HepG2 (cell line): ENCODE measurements around the gene BTBD1. TPM values are rescaled to one million over a fixed set of nuclear protein-coding genes. Genes with fewer than 3 reads are reported as not detected.

Experiments used
- DR1 ChIP-seq: sonication (generic); formaldehyde crosslinking; IDR thresholded peaks from 2 replicates; pipeline ENCODE4 v1.8.0; 2021; ENCODE audit warnings: mild to moderate bottlenecking, missing genetic modification reagents, inconsistent platforms
- DRAP1 ChIP-seq: IDR thresholded peaks from 2 replicates; pipeline ENCODE4 v1.6.1; 2016; ENCODE audit warnings: missing genetic modification reagents, missing compliant biosample characterization
- ELF1 ChIP-seq: sonication (generic); formaldehyde crosslinking; IDR thresholded peaks from 2 replicates; pipeline ENCODE4 v1.4.0; 2020; ENCODE audit warnings: missing genetic modification reagents
- FOSL2 ChIP-seq: sonication (generic); formaldehyde crosslinking; IDR thresholded peaks from 2 replicates; pipeline ENCODE4 v1.4.0; 2020; ENCODE audit warnings: missing genetic modification reagents
- HOXA7 ChIP-seq: sonication (generic); formaldehyde crosslinking; IDR thresholded peaks from 2 replicates; pipeline ENCODE4 v1.8.1; 2022; ENCODE audit warnings: mild to moderate bottlenecking, missing genetic modification reagents, moderate library complexity
- LCORL ChIP-seq, 2 experiments: fragments of 450-650 bp in 1 of 2; sonication (generic) in 1 of 2; formaldehyde crosslinking in 1 of 2; IDR thresholded peaks; 2 replicates each; pipeline versions ENCODE4 v1.5.0 to v1.6.1; 2017 to 2020; ENCODE audit warnings: antibody characterized with exemption in 1 of 2, missing genetic modification reagents in 1 of 2
- MAFF ChIP-seq: IDR thresholded peaks from 2 replicates; pipeline ENCODE4 v1.6.1; 2011; ENCODE audit warnings: low read depth, low read length, improper control_type of control experiment
- MED8 ChIP-seq: sonication (generic); formaldehyde crosslinking; IDR thresholded peaks from 2 replicates; pipeline ENCODE4 v1.8.1; 2023; ENCODE audit warnings: mild to moderate bottlenecking, missing genetic modification reagents; ENCODE audit not compliant: insufficient replicate concordance
- MIER2 ChIP-seq: IDR thresholded peaks from 2 replicates; pipeline ENCODE4 v1.6.1; 2016; ENCODE audit warnings: missing biosample characterization, missing genetic modification reagents
- MYPOP ChIP-seq: sonication (generic); formaldehyde crosslinking; IDR thresholded peaks from 2 replicates; pipeline ENCODE4 v1.8.1; 2023; ENCODE audit warnings: mild to moderate bottlenecking, moderate library complexity, missing genetic modification reagents
- NR2C2 ChIP-seq: sonication (generic); formaldehyde crosslinking; IDR thresholded peaks from 2 replicates; pipeline ENCODE4 v1.4.0; 2020; ENCODE audit warnings: missing genetic modification reagents, mild to moderate bottlenecking, moderate library complexity, borderline replicate concordance
- PRDM10 ChIP-seq: sonication (generic); formaldehyde crosslinking; IDR thresholded peaks from 2 replicates; pipeline ENCODE4 v1.4.0; 2020; ENCODE audit warnings: low read depth, missing genetic modification reagents
- SATB2 ChIP-seq: sonication (generic); formaldehyde crosslinking; IDR thresholded peaks from 2 replicates; pipeline ENCODE4 v1.5.0; 2020; ENCODE audit warnings: missing genetic modification reagents
- WIZ ChIP-seq: sonication (generic); formaldehyde crosslinking; IDR thresholded peaks from 2 replicates; pipeline ENCODE4 v1.5.1; 2020; ENCODE audit warnings: mild to moderate bottlenecking, missing genetic modification reagents
- XRCC5 ChIP-seq: fragments of 200-400 bp; formaldehyde crosslinking; optimal IDR thresholded peaks from 2 replicates; pipeline ENCODE3; 2017; ENCODE audit warnings: mild to moderate bottlenecking, low read length
- ZBTB42 ChIP-seq: sonication (generic); formaldehyde crosslinking; IDR thresholded peaks from 2 replicates; pipeline ENCODE4 v1.5.0; 2020; ENCODE audit warnings: mild to moderate bottlenecking, missing genetic modification reagents
- ZNF296 ChIP-seq: sonication (generic); formaldehyde crosslinking; conservative IDR thresholded peaks from 2 replicates; pipeline ENCODE4 v1.5.0; 2020; ENCODE audit warnings: mild to moderate bottlenecking, missing genetic modification reagents
- ZNF335 ChIP-seq: sonication (generic); formaldehyde crosslinking; IDR thresholded peaks from 2 replicates; pipeline ENCODE4 v1.4.0; 2020; ENCODE audit warnings: missing genetic modification reagents
- ZNF563 ChIP-seq: sonication (generic); formaldehyde crosslinking; IDR thresholded peaks from 2 replicates; pipeline ENCODE4 v1.8.0; 2022; ENCODE audit warnings: mild to moderate bottlenecking, moderate library complexity, missing genetic modification reagents
- ZNF891 ChIP-seq: sonication (generic); formaldehyde crosslinking; IDR thresholded peaks from 2 replicates; pipeline ENCODE4 v1.5.0; 2020; ENCODE audit warnings: mild to moderate bottlenecking, missing genetic modification reagents
- polyA plus RNA-seq, 8 experiments: library from polyadenylated mRNA; depleted of rRNA in 3 of 8; stranded (reverse) in 7 of 8; unstranded in 1 of 8; fragments of >200 nt; fragmentation: Illumina TruSeq in 4 of 8; extraction: Trizol in 4 of 8; gene quantifications; 2 replicates each; pipeline versions ENCODE4 v1.2.1 to v1.2.3, GENCODE V29; 2011 to 2016; ENCODE audit warnings: low read depth in 4 of 8, missing spikeins in 1 of 8, mixed read lengths in 1 of 8; ENCODE audit not compliant: insufficient read depth in 1 of 8
- total RNA-seq, 5 experiments: library from RNA; depleted of rRNA; stranded (reverse); fragments of >200 nt; fragmentation: Illumina TruSeq; extraction: Trizol; gene quantifications; 2 replicates each; pipeline ENCODE4 v1.2.3, GENCODE V29; 2016; ENCODE audit warnings: low read depth in 1 of 5
- TF ChIP-seq, protein P1 (sequence below): sonication (generic); formaldehyde crosslinking; IDR thresholded peaks from 2 replicates; pipeline ENCODE4 v1.4.0; 2020; ENCODE audit warnings: missing genetic modification reagents

BTBD1 gene
- total and polyA plus RNA-seq, 2 of the 13 experiments (the other 11 are each of a cell fraction or from before 2014, with no cell fraction given), result 32.1 to 53.9 TPM

DNA sequence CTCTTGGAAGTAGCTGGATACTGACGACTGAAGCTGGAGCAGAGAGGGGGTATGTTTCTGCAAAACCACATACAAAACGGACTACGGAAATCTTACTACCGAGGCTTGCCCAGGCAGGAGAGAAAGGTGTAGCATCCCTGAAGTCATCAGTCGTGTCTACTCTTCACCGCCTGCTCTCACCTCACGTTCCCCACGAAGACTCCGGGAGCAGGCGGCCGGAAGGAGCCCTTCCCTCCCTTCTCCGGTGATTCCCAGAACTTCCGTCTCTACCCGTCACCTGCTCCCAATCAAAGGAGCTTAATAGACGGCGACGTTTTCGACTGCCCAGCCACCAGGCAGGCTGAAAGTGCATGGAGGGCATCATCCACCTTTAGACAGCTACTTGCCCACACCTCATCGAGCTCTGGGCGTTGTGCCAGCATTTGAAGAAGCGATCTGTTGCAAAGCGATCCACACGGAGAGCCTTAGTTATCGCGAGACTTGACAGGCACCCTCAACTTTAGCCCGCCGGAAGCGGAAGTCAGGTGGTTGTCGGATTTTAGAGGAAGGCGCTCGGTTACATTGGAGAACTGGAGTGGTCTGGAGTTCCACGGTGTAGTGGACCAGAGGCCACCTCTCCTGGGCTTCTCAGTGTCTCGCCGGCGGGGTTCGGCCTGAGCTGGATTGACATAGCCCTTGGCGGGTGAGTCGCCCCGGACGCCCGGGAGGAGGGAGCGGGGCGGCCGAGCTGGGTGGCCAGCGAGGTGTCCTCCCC, 81.2 kb downstream of the BTBD1 start, which contains the start of gene RAMAC (continued):
- peak; percentile 69; the same call in 1 of the 2 replicates for TF ChIP-seq PRDM10 (CRISPR knock-in tag)
- peak; percentile 61; the same call in 1 of the 2 replicates for TF ChIP-seq DR1
- peak; percentile 87; the same call in 1 of the 2 replicates for TF ChIP-seq SATB2 (CRISPR knock-in tag)
- TF ChIP-seq MIER2 (CRISPR knock-in tag), result peak; percentile 63; the same call in 1 of the 2 replicates
- TF ChIP-seq NR2C2, result peak; percentile 98
- TF ChIP-seq MAFF, result no peak
- no peak; the same call in 1 of the 2 replicates for TF ChIP-seq ZNF296 (CRISPR knock-in tag)
- TF ChIP-seq ZNF891, result peak; percentile 96
- TF ChIP-seq ELF1 (CRISPR knock-in tag), result peak; percentile 89
- 0 out of 2 replicates have a peak, but pooled peaks have one; percentile 68 for TF ChIP-seq ZBTB42 (CRISPR knock-in tag)
- TF ChIP-seq, protein P1, sequence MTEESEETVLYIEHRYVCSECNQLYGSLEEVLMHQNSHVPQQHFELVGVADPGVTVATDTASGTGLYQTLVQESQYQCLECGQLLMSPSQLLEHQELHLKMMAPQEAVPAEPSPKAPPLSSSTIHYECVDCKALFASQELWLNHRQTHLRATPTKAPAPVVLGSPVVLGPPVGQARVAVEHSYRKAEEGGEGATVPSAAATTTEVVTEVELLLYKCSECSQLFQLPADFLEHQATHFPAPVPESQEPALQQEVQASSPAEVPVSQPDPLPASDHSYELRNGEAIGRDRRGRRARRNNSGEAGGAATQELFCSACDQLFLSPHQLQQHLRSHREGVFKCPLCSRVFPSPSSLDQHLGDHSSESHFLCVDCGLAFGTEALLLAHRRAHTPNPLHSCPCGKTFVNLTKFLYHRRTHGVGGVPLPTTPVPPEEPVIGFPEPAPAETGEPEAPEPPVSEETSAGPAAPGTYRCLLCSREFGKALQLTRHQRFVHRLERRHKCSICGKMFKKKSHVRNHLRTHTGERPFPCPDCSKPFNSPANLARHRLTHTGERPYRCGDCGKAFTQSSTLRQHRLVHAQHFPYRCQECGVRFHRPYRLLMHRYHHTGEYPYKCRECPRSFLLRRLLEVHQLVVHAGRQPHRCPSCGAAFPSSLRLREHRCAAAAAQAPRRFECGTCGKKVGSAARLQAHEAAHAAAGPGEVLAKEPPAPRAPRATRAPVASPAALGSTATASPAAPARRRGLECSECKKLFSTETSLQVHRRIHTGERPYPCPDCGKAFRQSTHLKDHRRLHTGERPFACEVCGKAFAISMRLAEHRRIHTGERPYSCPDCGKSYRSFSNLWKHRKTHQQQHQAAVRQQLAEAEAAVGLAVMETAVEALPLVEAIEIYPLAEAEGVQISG (CRISPR knock-in tag), result peak; percentile 87
- TF ChIP-seq HOXA7, result 0 out of 2 replicates have a peak, but pooled peaks have one; percentile 68
- TF ChIP-seq ZNF335 (CRISPR knock-in tag), result peak; percentile 87; the same call in 1 of the 2 replicates
- peak; percentile 89; the same call in 1 of the 2 replicates for TF ChIP-seq ZNF563 (CRISPR knock-in tag)
- no peak for TF ChIP-seq LCORL (IDR thresholded peaks at IDR 0.05)
- TF ChIP-seq LCORL (CRISPR knock-in tag; IDR thresholded peaks at IDR 0.05), result no peak
- TF ChIP-seq DRAP1, result peak; percentile 83
- TF ChIP-seq FOSL2 (CRISPR knock-in tag), result peak; percentile 49; the same call in 1 of the 2 replicates
- peak; percentile 69 for TF ChIP-seq MED8 (CRISPR knock-in tag)
- TF ChIP-seq XRCC5, result peak; percentile 58
- peak; percentile 84; the same call in 1 of the 2 replicates for TF ChIP-seq MYPOP (CRISPR knock-in tag)
- peak; percentile 92; the same call in 1 of the 2 replicates for TF ChIP-seq WIZ (CRISPR knock-in tag)
